Sigmoid colon (tissue), 4 donors: ENCODE data around the gene TOX4.

Experiments
- POLR2A ChIP-seq, 2 donors: fragments of 450-650 bp; IDR thresholded peaks; one replicate each; pipeline ENCODE4 v1.6.1; 2016; ENCODE audit warnings: antibody characterized with exemption in 2 of 2, mild to moderate bottlenecking in 2 of 2, moderate library complexity in 2 of 2
- POLR2AphosphoS5 ChIP-seq, 4 donors: sonication (generic); formaldehyde crosslinking; IDR thresholded peaks; one replicate each; pipeline ENCODE4 v1.6.1; 2017; ENCODE audit warnings: antibody characterized with exemption in 4 of 4
- TF ChIP-seq, protein P1 (sequence below), 4 experiments: fragments of 450-650 bp in 3 of 4; fragments of 200-600 bp in 1 of 4; IDR thresholded peaks; one replicate each; pipeline ENCODE4 v1.5.1; 2016 to 2019; ENCODE audit warnings: antibody characterized with exemption in 4 of 4, mild to moderate bottlenecking in 3 of 4, moderate library complexity in 2 of 4

DNA sequence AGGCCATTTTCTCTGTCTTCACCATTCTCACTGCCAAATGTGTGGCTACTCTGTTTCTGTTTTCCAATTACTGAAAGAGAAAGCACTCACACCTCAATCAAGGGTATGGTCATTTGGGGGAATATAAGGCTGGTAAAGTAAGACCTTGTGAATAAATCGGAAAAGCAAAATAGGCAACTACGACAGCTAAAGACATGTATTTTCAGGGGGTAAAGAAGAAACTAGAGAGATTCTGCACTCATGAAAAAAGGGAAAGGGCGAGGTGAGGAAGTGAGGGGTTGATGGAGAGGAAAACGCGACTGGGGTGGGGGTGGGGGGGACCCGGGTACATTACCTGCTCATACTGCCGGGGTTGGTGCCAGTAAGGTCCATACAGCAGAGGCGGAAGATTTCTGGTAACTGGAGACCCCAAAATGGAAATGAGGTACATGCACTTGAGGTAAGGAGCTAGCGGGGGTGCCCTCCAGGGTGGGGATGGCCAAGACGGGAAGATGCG, 40.4 kb upstream of the TOX4 start:
- TF ChIP-seq, protein P1, sequence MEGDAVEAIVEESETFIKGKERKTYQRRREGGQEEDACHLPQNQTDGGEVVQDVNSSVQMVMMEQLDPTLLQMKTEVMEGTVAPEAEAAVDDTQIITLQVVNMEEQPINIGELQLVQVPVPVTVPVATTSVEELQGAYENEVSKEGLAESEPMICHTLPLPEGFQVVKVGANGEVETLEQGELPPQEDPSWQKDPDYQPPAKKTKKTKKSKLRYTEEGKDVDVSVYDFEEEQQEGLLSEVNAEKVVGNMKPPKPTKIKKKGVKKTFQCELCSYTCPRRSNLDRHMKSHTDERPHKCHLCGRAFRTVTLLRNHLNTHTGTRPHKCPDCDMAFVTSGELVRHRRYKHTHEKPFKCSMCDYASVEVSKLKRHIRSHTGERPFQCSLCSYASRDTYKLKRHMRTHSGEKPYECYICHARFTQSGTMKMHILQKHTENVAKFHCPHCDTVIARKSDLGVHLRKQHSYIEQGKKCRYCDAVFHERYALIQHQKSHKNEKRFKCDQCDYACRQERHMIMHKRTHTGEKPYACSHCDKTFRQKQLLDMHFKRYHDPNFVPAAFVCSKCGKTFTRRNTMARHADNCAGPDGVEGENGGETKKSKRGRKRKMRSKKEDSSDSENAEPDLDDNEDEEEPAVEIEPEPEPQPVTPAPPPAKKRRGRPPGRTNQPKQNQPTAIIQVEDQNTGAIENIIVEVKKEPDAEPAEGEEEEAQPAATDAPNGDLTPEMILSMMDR (IDR thresholded peaks at IDR 0.05) = no peak
- TF ChIP-seq POLR2AphosphoS5 (IDR thresholded peaks at IDR 0.05) (no peak), POLR2A (IDR thresholded peaks at IDR 0.05) (no peak)
